CD4-positive, alpha-beta T cell treated with Interleukin-15 for 4 hours (primary cell): ENCODE data around the gene NFKB1.

Source experiments
- DNase-seq: peaks from one replicate; pipeline ENCODE4 v3.0.0-alpha.2; 2020; ENCODE audit warnings: low spot score

NFKB1 gene

DNA sequence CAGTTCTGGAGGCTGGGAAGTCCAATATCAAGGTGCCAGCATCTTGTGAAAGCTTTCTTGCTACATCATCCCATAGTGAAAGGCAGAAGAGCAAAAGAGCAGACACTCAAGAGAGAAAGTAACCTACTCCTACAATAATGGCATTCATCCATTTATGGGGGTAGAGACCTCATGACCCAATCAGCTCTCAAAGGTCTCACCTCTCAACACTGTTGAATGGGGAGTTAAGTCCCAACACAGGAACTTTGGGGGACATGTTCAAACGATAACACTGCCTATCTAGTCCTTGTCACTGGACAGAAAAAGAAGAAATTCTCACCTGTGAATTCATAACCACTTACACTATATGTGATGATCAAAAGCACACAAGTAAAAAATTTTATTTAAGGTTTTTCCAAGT lies 6.6 kb upstream of the NFKB1 start:
- DNase-seq = no peak

DNA sequence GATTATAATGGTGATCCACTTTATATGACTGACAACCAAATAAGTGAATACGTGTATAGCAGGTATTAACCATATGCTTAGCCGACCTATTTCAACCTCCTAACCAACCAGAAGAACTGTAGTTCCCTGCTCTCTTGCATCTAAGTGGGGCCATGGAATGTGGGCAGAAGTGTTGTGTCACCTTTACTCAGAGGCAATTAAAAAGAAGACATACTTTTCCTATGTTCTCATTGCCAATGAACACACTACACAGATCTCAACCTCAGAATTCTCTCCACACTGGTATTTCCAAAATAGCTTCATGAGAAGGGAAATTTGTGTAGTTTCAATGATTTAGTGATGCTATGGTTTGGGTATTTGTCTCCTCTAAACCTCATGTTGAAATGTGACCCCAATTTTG lies 3.2 kb upstream of the NFKB1 start:
- no peak for DNase-seq

GRCh38 chr4:102500352-102500695 lies 835 bp upstream of the NFKB1 start:
- DNase-seq = peak; percentile 47

- DNase-seq = no peak
Measured at GRCh38 chr4:102501447-102501696, 213 bp downstream of the NFKB1 start.

DNA sequence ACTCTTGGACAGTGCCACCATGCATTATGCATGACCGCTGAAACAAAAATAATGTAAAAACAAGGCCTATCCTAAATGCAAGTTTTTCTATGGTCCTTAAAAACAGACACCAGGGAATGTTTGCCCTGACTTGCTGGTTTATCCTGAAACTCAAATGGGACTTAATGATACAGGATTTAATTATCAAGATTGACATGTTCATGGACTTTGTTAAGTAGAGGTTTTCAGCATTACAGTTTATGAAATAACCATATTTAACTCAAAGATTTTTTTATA lies 1.3 kb downstream of the NFKB1 start:
- no peak for DNase-seq

DNA sequence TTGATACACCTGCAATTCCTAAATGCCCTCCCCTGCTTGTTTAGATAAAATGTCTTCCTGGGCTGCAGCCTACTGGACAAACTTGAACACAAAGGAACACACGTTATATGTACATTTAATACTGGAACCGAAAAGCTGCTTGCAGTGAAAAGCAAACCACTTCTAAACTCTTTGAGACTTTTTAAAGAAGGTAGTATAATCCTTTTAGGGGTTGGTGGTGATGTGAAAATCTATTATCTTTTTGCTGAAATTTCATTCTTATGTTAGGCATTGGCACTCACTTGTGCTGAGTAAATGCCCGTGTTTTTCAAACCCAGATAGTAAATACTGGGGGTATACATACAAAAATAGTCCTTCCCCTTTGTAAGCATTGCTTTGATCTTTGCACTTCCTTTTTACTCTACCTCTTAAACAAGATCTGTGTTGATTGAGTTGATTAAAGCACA lies 2.2 kb downstream of the NFKB1 start:
- peak; percentile 16 for DNase-seq

- peak; percentile 22 for DNase-seq
Measured at GRCh38 chr4:102503831-102504786, 3.0 kb downstream of the NFKB1 start.

GRCh38 chr4:102504941-102505340 lies 3.8 kb downstream of the NFKB1 start:
- no peak for DNase-seq

- DNase-seq = no peak
Measured at GRCh38 chr4:102505708-102506107, 4.5 kb downstream of the NFKB1 start.

DNA sequence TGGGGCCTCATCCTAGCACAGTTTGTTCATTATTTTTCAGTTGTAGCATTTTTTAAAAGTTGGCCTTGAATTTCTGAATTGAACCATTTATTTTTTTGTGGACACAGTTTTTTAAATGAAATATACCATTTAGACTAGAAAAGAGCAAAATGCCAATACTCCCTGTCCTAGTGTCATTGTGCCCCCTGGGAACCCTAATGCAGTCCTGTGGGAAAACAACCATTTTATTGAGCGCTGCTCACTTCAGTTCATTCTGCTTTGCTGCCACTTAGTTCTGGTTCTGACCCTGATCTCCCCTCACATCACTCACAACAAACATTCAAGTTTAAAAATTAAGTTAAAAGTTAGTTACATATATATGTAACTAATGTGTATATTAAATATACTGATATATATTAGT lies 5.4 kb downstream of the NFKB1 start:
- no peak for DNase-seq

DNA sequence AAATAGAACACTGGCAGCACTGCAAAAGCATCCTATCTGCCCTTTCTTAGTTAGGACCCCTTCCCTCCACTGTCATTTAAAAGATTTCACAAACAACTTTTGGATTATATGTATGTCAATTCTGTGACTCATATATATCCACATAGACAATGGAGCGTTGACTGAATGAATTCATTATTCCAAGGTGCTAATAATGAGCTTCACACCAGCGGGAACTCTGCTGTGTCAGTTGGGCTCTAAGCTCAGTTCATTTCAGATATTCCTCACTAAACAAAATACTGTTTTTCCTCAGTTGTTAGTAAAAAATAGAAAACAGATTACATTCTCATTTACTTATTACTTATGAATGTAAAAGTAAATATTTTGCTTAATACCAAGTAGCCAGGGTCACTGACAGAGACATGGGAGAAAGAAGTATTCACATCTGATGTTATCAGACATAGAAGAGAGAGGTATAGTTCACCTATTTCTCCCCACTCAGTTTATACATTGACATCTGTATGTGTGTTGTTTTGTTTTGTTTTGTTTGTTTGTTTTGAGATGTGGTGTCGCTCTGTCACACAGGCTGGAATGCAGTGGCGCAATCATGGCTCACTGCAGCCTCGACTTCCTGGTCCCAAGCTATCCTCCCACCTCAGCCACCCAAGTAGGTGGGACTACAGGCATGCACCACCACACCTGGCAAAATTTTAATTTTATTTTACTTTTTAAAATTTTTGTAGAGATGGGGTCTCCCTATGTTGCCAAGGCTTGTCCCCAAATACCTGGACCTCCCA lies 10.9 kb downstream of the NFKB1 start:
- no peak for DNase-seq

GRCh38 chr4:102514298-102514964 lies 13.3 kb downstream of the NFKB1 start:
- DNase-seq = no peak

GRCh38 chr4:102517753-102518152 lies 16.6 kb downstream of the NFKB1 start:
- DNase-seq = no peak

DNA sequence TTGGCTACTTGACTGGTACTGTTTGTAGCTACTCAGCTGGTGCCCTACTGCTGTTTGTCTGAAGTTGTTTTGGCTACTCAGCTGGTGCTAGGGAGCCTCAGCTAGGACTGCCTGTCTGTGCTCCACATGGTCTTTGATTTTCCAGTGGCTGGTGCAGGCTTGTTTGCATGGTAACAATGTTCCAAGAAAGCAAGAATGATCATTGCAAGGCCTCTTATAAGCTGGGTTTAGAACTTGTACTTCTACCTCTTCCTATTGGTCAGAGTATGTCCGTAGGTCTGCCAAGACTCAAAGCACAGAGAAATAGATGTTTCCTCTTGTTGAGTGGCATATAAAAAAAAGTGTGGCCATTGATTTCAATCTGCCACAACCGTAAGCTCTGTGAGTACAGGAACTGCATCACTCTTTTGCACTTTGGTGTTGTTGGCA lies 17.6 kb downstream of the NFKB1 start:
- DNase-seq = peak; percentile 33

GRCh38 chr4:102519925-102520324 lies 18.8 kb downstream of the NFKB1 start:
- DNase-seq = no peak

GRCh38 chr4:102521570-102521969 lies 20.4 kb downstream of the NFKB1 start:
- DNase-seq = no peak

DNA sequence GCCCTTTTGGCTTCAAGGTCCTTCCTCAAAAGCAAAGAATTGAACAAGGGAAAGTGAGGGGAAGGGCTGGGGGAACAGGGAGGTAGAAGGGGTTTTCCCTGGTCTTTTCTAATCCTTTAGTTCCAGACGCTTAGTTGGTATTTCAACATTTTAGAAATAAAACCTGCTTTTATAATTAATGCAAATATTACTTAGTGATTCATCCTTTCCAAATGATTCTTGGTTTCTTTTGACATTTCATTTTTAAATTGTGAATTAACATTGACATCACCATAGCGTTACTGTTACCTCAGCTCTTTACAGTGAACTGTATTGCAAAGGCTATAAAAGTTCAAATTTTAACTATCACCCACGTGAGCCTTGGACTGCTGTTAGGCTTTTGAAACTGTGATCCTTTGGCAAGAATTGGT lies 20.9 kb downstream of the NFKB1 start:
- DNase-seq = no peak

- no peak for DNase-seq
Measured at GRCh38 chr4:102524691-102525090, 23.5 kb downstream of the NFKB1 start.

GRCh38 chr4:102525097-102525496 lies 23.9 kb downstream of the NFKB1 start:
- no peak for DNase-seq

GRCh38 chr4:102525504-102525903 lies 24.3 kb downstream of the NFKB1 start:
- no peak for DNase-seq

DNA sequence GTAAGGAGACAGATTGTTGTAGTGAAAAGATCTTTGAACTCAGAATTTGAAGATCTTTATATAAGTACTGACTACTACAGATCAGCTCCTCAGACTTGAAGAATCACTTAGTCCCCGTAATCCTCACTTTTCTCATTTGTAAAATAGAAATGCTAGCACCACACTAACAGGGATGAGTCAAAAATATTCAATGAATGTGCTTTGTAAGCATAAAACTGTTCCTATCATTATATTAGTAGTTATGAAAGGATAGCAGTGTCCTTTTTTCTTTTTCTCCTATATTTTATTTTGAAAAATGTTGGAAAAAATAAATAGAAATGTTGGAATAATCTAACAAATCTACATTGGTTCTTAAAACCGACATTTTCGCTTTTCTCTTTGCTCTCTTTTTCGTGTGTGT lies 25.4 kb downstream of the NFKB1 start:
- DNase-seq = no peak

DNA sequence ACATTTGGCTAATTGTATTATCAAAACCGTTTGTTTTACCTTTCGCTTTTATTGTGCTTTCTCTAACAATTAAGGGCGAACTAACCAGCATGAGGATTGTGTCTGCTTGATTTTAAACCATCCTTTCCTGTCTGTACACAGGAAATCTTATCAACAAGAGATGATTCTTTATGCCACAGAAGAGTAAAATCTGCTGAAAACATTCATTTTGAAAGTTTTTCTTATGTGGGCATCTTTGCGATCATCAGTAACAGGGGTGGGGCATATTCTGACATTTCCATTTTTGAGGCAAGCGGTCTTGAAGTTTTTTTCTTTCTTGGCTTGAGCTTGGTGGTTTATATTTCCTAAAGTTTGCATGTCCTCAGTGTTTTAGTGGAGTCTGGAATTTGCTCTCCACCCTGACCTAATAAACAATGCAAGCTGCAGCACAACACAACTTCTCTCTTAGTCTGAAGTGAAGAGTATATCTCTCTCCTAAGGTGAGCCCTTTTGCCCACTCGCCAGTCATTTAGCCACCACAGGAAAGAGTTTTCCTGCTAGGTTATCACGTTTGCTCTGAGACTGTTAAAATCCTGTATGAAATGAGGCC lies 26.6 kb downstream of the NFKB1 start:
- DNase-seq = peak; percentile 28

DNA sequence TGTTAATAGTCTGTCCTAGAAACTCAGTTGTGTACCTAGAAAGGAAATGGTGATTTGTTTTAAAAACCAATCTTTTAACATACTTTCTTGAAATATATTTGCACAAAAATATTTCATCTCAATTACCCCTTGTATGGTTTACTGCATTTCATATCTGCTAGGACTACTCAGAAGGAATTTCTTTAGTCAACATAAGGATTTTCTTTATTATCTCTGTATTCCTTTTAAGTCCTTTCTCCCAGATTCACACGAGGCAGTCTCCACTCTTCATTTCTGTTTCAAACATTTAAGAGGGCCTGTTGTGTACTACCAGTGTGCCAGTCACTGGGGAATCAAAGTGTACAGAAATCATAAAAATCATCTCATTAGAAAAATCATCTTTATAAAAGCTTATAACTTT lies 28.8 kb downstream of the NFKB1 start:
- no peak for DNase-seq
